RWPE1 (cell line): Measurements from ENCODE around the gene DDR2.
"Not testable (repeated sequence)": the region's sequence is repeated elsewhere in the genome, so short reads cannot be mapped to it uniquely, and the experiment has no call there.

Experiments
- CTCF ChIA-PET: fragments of 350-600 bp; sonication (Branson Sonifier 250); formaldehyde crosslinking; extraction: SDS; loops from one replicate; lab custom pipeline; 2021; lab: Yijun Ruan, JAX
- POLR2A ChIA-PET: fragments of 400-600 bp; formaldehyde crosslinking; extraction: SDS; loops from one replicate; lab custom pipeline; 2020; ENCODE audit warnings: antibody characterized with exemption; ENCODE audit not compliant: low non-redundant PET; lab: Yijun Ruan, JAX
- DNase-seq: peaks from one replicate; pipeline ENCODE4 v3.0.0; 2012; ENCODE audit warnings: low spot score
- H3K27ac ChIP-seq: fragments of 450-650 bp; 2 replicates; pipeline ENCODE4 v1.5.1; 2017
- CTCF ChIP-seq: fragments of 450-650 bp; conservative IDR thresholded peaks from 2 replicates; pipeline ENCODE4 v1.5.1; 2017; ENCODE audit warnings: low read depth, mild to moderate bottlenecking

DDR2 gene

GRCh38 chr1:162596514-162597170 is 35.6 kb upstream of the DDR2 start:
- ChIA-PET POLR2A (no interaction called here), CTCF (interaction anchor here (0.8 kb wide), 1 partner anchor 8 kb away, joined by 3 read pairs; no protein-coding TSS in a partner anchor)
- DNase-seq = no peak
- no peak overlapping the region for H3K27ac ChIP-seq
- no peak for TF ChIP-seq CTCF

DNA sequence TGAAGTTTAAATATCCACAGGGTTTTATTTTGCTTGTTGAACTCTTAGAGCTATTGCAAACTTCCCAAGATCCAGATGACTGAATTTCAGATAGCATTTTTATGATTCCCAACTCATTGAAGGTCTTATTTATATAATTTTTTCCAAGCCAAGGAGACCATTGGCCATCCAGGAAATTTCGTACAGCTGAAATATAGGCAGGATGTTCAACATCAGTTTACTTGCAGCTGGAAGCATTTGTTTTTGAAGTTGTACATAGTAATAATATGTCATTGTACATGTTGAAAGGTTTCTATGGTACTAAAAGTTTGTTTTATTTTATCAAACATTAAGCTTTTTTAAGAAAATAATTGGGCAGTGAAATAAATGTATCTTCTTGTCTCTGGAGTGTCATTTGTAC is 32.8 kb upstream of the DDR2 start:
- ChIA-PET POLR2A (no interaction called here), CTCF (interaction anchor here (0.6 to 0.7 kb wide), 2 partner anchors 543 to 564 kb away, joined by 3 read pairs; no protein-coding TSS in a partner anchor)
- no peak for DNase-seq
- H3K27ac ChIP-seq = no peak overlapping the region
- TF ChIP-seq CTCF = no peak

- DNase-seq, H3K27ac ChIP-seq, CTCF ChIA-PET: not testable (repeated sequence)
- POLR2A ChIA-PET = interaction anchor here (0.6 kb wide), 1 partner anchor 1629 kb away, joined by 3 read pairs; no protein-coding TSS in a partner anchor
Measured at GRCh38 chr1:162603117-162603516, 29.1 kb upstream of the DDR2 start.

DNA sequence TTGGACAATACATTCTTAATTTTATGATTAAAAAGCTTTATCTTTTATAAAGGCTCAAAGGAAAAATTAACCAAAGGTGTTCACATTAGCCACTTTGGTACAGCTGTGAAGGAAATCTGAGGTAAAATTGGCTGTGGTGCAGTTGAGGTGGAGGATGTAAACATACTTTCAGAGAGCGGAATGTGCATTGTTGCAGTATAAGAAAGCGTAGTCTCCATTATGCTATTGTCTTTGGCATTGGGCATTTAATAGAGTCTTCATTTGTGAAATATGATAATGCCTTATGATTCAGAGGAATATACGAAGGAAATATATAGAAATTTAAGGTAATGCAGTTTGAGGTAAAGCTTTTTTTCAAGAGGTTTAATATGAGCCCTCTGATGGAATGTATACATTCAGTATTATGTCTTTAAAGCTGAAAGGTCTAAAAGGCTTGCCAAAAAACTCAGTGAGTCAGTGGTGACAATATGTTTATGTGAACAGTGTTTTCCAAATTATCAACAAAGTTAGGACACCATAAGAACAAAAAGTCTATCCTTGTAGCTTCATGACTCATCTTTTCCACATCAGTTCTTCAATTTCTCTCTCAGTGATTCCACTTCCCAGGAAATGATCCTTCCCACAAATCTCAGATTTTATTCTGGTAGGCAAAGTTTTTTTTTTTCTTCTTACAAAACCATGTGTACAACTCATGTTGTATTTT is 26.9 kb upstream of the DDR2 start:
- ChIA-PET POLR2A (no interaction called here), CTCF (no interaction called here)
- DNase-seq = peak; percentile 72
- peak overlapping the region; percentile 63 for H3K27ac ChIP-seq
- TF ChIP-seq CTCF = no peak

DNA sequence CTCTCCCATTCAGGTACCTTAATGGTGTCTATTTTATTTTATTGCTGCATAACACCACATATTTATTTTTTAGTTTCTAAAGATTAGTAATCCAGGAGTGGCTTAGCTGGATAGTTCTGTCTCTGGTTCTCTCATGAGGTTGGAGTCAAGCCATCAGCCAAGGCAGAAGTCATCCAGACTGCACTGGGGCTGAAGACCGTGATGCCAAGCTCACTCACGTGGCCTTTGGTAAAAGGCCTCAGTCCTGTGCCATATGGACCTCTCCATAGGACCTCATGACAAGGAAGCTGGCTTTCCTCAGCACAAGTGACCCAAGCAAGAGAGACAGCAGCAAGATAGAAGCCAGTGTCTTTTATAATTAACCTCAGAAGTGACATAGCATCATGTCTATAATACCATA is 23.0 kb upstream of the DDR2 start:
- no peak for TF ChIP-seq CTCF
- CTCF ChIA-PET = interaction anchor here (1.5 kb wide), 1 partner anchor 191 kb away, joined by 4 read pairs; no protein-coding TSS in a partner anchor
- DNase-seq = no peak
- no peak overlapping the region for H3K27ac ChIP-seq
- POLR2A ChIA-PET = no interaction called here

DNA sequence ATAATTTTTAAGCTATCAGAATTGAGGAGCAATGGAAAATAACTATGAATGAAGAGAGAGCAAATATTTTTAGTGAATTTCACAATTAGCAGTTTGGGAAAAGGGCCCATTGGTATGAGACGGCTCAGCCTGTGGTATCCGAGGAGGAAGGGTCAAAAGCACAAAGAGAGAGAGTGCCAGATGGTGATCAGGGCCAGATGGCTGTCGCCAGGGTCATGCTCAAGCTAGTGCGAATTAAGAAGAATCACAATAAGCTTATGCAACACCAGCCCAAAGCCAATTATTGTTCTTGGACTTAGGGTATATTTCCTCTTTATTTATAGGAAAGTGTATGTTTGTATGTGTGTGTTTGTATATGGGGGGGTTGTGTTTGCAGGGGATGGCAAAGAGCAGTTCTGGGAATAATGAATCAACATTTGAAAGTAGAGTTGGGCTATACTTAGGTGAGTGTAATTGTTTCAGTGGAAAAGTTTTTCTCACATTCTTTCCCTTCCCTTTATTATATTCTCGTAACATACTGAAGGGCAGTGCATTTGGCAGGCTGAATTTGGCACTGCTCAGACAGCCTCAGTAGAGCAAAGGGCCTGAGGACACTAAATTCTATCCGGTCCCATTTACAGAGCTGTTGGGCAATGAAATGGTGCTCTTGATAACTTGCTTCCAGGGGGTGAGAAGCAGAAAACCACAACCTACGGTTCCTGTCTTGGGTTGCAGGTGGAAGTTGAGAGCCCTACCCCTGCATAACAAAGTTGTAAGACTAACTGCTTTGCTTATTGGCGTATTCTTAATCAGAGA is 19.5 kb upstream of the DDR2 start:
- no peak for DNase-seq
- ChIA-PET POLR2A (interaction anchor here (0.7 kb wide), 1 partner anchor 10 kb away, joined by 3 read pairs; no protein-coding TSS in a partner anchor), CTCF (interaction anchor here (0.6 to 2.5 kb wide), 10 partner anchors 8 to 211 kb away, joined by 3 to 20 read pairs (median 4); no protein-coding TSS in a partner anchor)
- TF ChIP-seq CTCF = no peak
- no peak overlapping the region for H3K27ac ChIP-seq
